ENCODE data around the gene CACNA2D1.
A peak's percentile ranks its signal among the peaks of the same experiment; 100 is the strongest.

Gene CACNA2D1

DNA sequence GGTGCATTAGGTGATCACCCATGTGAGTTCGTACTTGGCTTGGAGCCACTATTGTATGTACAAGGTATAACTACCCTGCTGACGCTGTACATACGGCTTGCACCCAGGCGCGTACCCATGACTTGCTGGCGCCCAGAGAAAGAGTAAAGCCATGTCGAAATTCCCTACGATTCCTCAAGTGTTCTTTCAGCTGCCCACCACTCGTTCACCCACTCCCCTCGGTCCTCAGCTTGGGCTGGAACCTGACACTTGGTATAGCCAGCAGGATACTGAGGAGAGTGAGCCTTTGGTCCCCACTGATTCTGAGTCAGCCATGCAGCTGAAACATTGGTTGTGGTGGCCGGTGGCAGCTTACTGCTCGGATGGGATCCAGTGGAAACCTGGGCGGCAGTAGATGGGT lies 241.5 kb downstream of the CACNA2D1 start:
- no peaks in the 10 kb centered on the region for H3K36me3 ChIP-seq (ENCODE audit: control insufficient read depth, insufficient read depth, low read length)
- H3K4ac ChIP-seq (ENCODE audit: low read depth, low read length): no peak overlapping the region
- no CpG with 5 or more reads among the region's 13 CpGs for WGBS (ENCODE audit: extremely low coverage, insufficient coverage, low lambda C conversion rate)

DNA sequence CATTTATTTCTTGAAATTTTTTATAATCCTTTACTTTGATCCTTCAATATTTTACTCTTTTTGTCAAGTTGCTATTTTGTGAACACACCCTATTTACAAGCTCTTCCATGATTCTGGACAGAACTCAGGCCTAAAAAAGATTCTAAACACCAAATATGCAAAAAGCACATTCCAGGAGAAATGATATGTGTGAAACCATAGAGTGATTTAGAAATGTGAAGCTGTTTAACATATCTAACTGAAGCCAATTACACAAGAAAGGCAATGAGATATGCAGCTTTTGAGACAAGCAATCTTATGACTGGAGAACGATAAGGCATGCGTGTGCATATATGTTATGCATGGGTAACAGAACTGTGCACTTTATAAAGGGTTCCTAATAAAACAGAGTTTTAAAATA lies 243.0 kb downstream of the CACNA2D1 start:
- Histone ChIP-seq H3K4me1 (ENCODE audit: control insufficient read depth, low read depth, low read length) (no peaks in the 10 kb centered on the region), H3K23ac (ENCODE audit: low read length) (no peak overlapping the region), H3K27ac (ENCODE audit: low read depth, low read length) (no peak overlapping the region), H3K18ac (ENCODE audit: low read length) (no peak overlapping the region), H3K79me2 (ENCODE audit: control insufficient read depth, insufficient read depth, low read length) (no peaks in the 10 kb centered on the region), H4K8ac (ENCODE audit: low read depth, low read length) (no peak overlapping the region), H2BK15ac (replicated peaks; ENCODE audit: low read depth) (no peak overlapping the region), H4K5ac (ENCODE audit: low read length) (no peak overlapping the region), H2BK5ac (ENCODE audit: low read length) (no peak overlapping the region), H3K79me1 (ENCODE audit: low read length) (peaks cover 2% of the 10 kb centered on the region), H3K27me3 (ENCODE audit: insufficient read depth, low read length, poor library complexity) (no peaks in the 10 kb centered on the region), H3K4me2 (ENCODE audit: low read length) (no peak overlapping the region), H2AK5ac (ENCODE audit: low read length) (no peak overlapping the region), H3K4ac (ENCODE audit: low read depth, low read length) (no peak overlapping the region), H3K9ac (ENCODE audit: low read length) (no peak overlapping the region), H3K36me3 (ENCODE audit: control insufficient read depth, insufficient read depth, low read length) (no peaks in the 10 kb centered on the region), H2BK120ac (ENCODE audit: low read depth, low read length) (no peak overlapping the region), H3K4me3 (ENCODE audit: low read length) (no peak overlapping the region), H3K56ac (ENCODE audit: low read length) (no peak overlapping the region)
- no CpG with 5 or more reads among the region's 2 CpGs for WGBS (ENCODE audit: extremely low coverage, insufficient coverage, low lambda C conversion rate)
- no peak for DNase-seq

More for the DNA sequence above, 241.5 kb downstream of the CACNA2D1 start:
- H3K18ac ChIP-seq (ENCODE audit: low read length): no peak overlapping the region
- no peak for DNase-seq
- H2AK5ac ChIP-seq (ENCODE audit: low read length): no peak overlapping the region
- no peak overlapping the region for H2BK5ac ChIP-seq (ENCODE audit: low read length)
- no peak overlapping the region for H4K8ac ChIP-seq (ENCODE audit: low read depth, low read length)
- no peak overlapping the region for H3K9ac ChIP-seq (ENCODE audit: low read length)
- peaks cover 2% of the 10 kb centered on the region for H3K79me1 ChIP-seq (ENCODE audit: low read length)
- no peak overlapping the region for H3K4me3 ChIP-seq (ENCODE audit: low read length)
- no peak overlapping the region for H2BK15ac ChIP-seq (replicated peaks; ENCODE audit: low read depth)
- H3K27ac ChIP-seq (ENCODE audit: low read depth, low read length): no peak overlapping the region
- no peak overlapping the region for H3K4me2 ChIP-seq (ENCODE audit: low read length)
- H3K79me2 ChIP-seq (ENCODE audit: control insufficient read depth, insufficient read depth, low read length): no peaks in the 10 kb centered on the region
- no peak overlapping the region for H3K56ac ChIP-seq (ENCODE audit: low read length)
- H3K27me3 ChIP-seq (ENCODE audit: insufficient read depth, low read length, poor library complexity): no peaks in the 10 kb centered on the region
- H4K5ac ChIP-seq (ENCODE audit: low read length): no peak overlapping the region
- H3K4me1 ChIP-seq (ENCODE audit: control insufficient read depth, low read depth, low read length): no peaks in the 10 kb centered on the region
- H2BK120ac ChIP-seq (ENCODE audit: low read depth, low read length): no peak overlapping the region
- H3K23ac ChIP-seq (ENCODE audit: low read length): no peak overlapping the region

DNA sequence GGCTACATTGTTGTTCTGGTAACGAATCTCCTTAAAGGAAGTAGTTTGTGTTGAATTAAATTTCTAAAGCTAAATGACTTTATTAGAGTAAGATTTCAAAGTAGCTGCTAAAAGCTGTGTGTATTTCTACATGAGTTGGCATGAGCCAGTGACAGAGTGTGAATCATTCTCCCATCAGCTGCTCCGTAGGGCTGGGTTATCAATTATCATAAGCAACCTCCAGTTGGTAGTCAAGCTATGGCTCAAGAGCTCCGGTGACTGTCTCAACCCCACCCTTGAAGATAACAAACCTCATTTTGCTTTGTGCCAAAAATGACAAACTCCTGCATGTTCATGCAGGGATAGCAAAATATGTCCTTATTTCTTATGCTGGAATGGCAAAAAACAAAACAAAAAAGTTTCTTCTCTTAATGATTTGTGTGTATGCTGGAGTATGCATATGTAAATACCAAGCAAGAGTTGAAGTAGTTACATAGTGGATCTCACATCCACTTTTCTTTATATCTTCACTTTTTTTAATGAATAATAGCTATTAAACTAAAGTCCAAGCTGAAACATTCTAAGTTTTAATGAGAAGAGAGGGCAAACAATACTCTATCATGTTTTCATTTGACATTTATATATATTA lies 249.4 kb downstream of the CACNA2D1 start:
- H3K9ac ChIP-seq (ENCODE audit: low read length): no peak overlapping the region
- no peak overlapping the region for H3K23ac ChIP-seq (ENCODE audit: low read length)
- H3K4ac ChIP-seq (ENCODE audit: low read depth, low read length): no peak overlapping the region
- H3K4me3 ChIP-seq (ENCODE audit: low read length): no peak overlapping the region
- no peak overlapping the region for H4K5ac ChIP-seq (ENCODE audit: low read length)
- H2BK15ac ChIP-seq (replicated peaks; ENCODE audit: low read depth): no peak overlapping the region
- no peaks in the 10 kb centered on the region for H3K4me1 ChIP-seq (ENCODE audit: control insufficient read depth, low read depth, low read length)
- H3K4me2 ChIP-seq (ENCODE audit: low read length): no peak overlapping the region
- no peak overlapping the region for H2AK5ac ChIP-seq (ENCODE audit: low read length)
- DNase-seq: no peak
- H3K27me3 ChIP-seq (ENCODE audit: insufficient read depth, low read length, poor library complexity): no peaks in the 10 kb centered on the region
- no peak overlapping the region for H4K8ac ChIP-seq (ENCODE audit: low read depth, low read length)
- peak overlapping the region; percentile 54 for H2BK120ac ChIP-seq (ENCODE audit: low read depth, low read length)
- H3K56ac ChIP-seq (ENCODE audit: low read length): no peak overlapping the region
- H3K36me3 ChIP-seq (ENCODE audit: control insufficient read depth, insufficient read depth, low read length): no peaks in the 10 kb centered on the region
- H3K79me2 ChIP-seq (ENCODE audit: control insufficient read depth, insufficient read depth, low read length): no peaks in the 10 kb centered on the region
- no peaks in the 10 kb centered on the region for H3K79me1 ChIP-seq (ENCODE audit: low read length)
- no peak overlapping the region for H3K27ac ChIP-seq (ENCODE audit: low read depth, low read length)
- no peak overlapping the region for H3K18ac ChIP-seq (ENCODE audit: low read length)
- WGBS (ENCODE audit: extremely low coverage, insufficient coverage, low lambda C conversion rate): no CpG with 5 or more reads among the region's 3 CpGs
- H2BK5ac ChIP-seq (ENCODE audit: low read length): no peak overlapping the region

DNA sequence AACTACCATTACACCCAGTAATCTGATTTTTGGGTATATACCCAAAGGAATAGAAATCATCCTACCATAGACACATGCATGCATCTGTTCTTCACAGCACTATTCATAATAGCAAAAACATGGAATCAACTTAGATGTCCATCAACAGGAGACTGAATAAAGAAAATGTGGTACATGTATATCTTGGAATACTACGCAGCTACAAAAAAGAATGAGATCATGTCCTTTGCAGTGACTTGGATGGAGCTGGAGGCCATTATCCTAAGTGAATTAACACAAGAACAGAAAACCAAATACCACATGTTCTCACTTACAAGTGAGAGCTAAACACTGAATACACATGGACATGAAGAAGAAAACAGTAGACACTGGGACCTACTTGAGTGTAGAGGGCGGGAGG lies 254.9 kb downstream of the CACNA2D1 start:
- no peak overlapping the region for H4K8ac ChIP-seq (ENCODE audit: low read depth, low read length)
- no peak overlapping the region for H2BK120ac ChIP-seq (ENCODE audit: low read depth, low read length)
- no peak overlapping the region for H2AK5ac ChIP-seq (ENCODE audit: low read length)
- H3K23ac ChIP-seq (ENCODE audit: low read length): no peak overlapping the region
- no peak overlapping the region for H4K5ac ChIP-seq (ENCODE audit: low read length)
- no peak overlapping the region for H3K4ac ChIP-seq (ENCODE audit: low read depth, low read length)
- no peak for DNase-seq
- no peak overlapping the region for H3K27ac ChIP-seq (ENCODE audit: low read depth, low read length)
- H3K4me1 ChIP-seq (ENCODE audit: control insufficient read depth, low read depth, low read length): no peaks in the 10 kb centered on the region
- WGBS (ENCODE audit: extremely low coverage, insufficient coverage, low lambda C conversion rate): no CpG with 5 or more reads among the region's 2 CpGs
- no peak overlapping the region for H3K4me3 ChIP-seq (ENCODE audit: low read length)
- no peak overlapping the region for H3K9ac ChIP-seq (ENCODE audit: low read length)
- no peak overlapping the region for H2BK15ac ChIP-seq (replicated peaks; ENCODE audit: low read depth)
- H3K4me2 ChIP-seq (ENCODE audit: low read length): no peak overlapping the region
- H3K56ac ChIP-seq (ENCODE audit: low read length): no peak overlapping the region
- no peak overlapping the region for H2BK5ac ChIP-seq (ENCODE audit: low read length)
- no peaks in the 10 kb centered on the region for H3K79me1 ChIP-seq (ENCODE audit: low read length)
- H3K79me2 ChIP-seq (ENCODE audit: control insufficient read depth, insufficient read depth, low read length): no peaks in the 10 kb centered on the region
- H3K36me3 ChIP-seq (ENCODE audit: control insufficient read depth, insufficient read depth, low read length): no peaks in the 10 kb centered on the region
- no peak overlapping the region for H3K18ac ChIP-seq (ENCODE audit: low read length)
- no peaks in the 10 kb centered on the region for H3K27me3 ChIP-seq (ENCODE audit: insufficient read depth, low read length, poor library complexity)

DNA sequence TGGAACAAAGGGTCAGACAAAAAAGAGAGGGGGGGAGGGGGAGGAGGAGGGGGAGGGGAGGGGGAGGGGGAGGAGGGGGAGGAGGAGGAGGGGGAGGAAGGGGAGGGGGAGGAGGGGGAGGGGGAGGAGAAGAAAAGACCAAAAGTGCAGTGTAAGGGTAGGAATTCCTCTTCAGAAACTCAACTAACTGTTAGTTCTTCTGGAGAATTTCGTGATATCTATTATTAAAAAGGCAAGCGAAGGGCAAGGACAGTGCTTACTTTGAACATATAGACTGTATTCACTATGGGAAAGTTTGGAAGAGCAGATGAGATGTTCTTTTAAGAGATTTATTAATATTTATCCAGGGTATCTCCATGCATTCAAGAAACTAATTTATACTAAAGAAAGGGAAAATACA lies 258.1 kb downstream of the CACNA2D1 start:
- Histone ChIP-seq H3K23ac (ENCODE audit: low read length) (no peak overlapping the region), H4K8ac (ENCODE audit: low read depth, low read length) (no peak overlapping the region), H2BK15ac (replicated peaks; ENCODE audit: low read depth) (no peak overlapping the region), H3K79me1 (ENCODE audit: low read length) (no peaks in the 10 kb centered on the region), H2BK120ac (ENCODE audit: low read depth, low read length) (no peak overlapping the region), H3K9ac (ENCODE audit: low read length) (no peak overlapping the region), H4K5ac (ENCODE audit: low read length) (no peak overlapping the region), H3K56ac (ENCODE audit: low read length) (no peak overlapping the region), H3K4ac (ENCODE audit: low read depth, low read length) (no peak overlapping the region), H2BK5ac (ENCODE audit: low read length) (no peak overlapping the region), H3K27ac (ENCODE audit: low read depth, low read length) (no peak overlapping the region), H3K4me3 (ENCODE audit: low read length) (no peak overlapping the region), H3K4me1 (ENCODE audit: control insufficient read depth, low read depth, low read length) (no peaks in the 10 kb centered on the region), H3K36me3 (ENCODE audit: control insufficient read depth, insufficient read depth, low read length) (no peaks in the 10 kb centered on the region), H3K4me2 (ENCODE audit: low read length) (no peak overlapping the region), H3K79me2 (ENCODE audit: control insufficient read depth, insufficient read depth, low read length) (no peaks in the 10 kb centered on the region), H3K18ac (ENCODE audit: low read length) (no peak overlapping the region), H3K27me3 (ENCODE audit: insufficient read depth, low read length, poor library complexity) (no peaks in the 10 kb centered on the region), H2AK5ac (ENCODE audit: low read length) (no peak overlapping the region)
- no peak for DNase-seq
- WGBS (ENCODE audit: extremely low coverage, insufficient coverage, low lambda C conversion rate): no CpG with 5 or more reads among the region's 2 CpGs

DNA sequence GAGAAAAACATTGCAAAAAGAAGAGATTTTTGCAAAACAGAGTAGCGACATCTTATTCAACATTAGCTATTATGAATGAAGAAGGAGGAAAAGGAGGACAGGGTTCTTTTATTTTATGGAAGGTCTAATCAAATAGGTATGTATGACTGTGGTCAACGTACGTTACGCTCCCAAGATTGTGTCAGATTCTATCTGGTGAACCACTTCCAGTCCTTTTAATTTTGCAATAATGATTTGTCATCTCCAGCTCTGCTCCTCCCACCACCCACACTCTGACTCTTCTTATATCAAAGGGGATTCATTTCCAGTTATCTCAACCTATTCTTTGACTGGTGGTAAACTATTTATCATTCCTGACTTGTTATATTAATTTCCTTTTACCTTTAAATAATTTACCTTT lies 259.9 kb downstream of the CACNA2D1 start:
- H2BK120ac ChIP-seq (ENCODE audit: low read depth, low read length): no peak overlapping the region
- H2BK15ac ChIP-seq (replicated peaks; ENCODE audit: low read depth): no peak overlapping the region
- no peak overlapping the region for H2AK5ac ChIP-seq (ENCODE audit: low read length)
- no peak overlapping the region for H3K18ac ChIP-seq (ENCODE audit: low read length)
- no peak overlapping the region for H2BK5ac ChIP-seq (ENCODE audit: low read length)
- H3K36me3 ChIP-seq (ENCODE audit: control insufficient read depth, insufficient read depth, low read length): no peaks in the 10 kb centered on the region
- H3K9ac ChIP-seq (ENCODE audit: low read length): no peak overlapping the region
- no peak overlapping the region for H3K4me3 ChIP-seq (ENCODE audit: low read length)
- H3K27me3 ChIP-seq (ENCODE audit: insufficient read depth, low read length, poor library complexity): no peaks in the 10 kb centered on the region
- no peak overlapping the region for H3K23ac ChIP-seq (ENCODE audit: low read length)
- no CpG with 5 or more reads among the region's 4 CpGs for WGBS (ENCODE audit: extremely low coverage, insufficient coverage, low lambda C conversion rate)
- no peaks in the 10 kb centered on the region for H3K4me1 ChIP-seq (ENCODE audit: control insufficient read depth, low read depth, low read length)
- no peak for DNase-seq
- H4K5ac ChIP-seq (ENCODE audit: low read length): no peak overlapping the region
- H3K27ac ChIP-seq (ENCODE audit: low read depth, low read length): no peak overlapping the region
- no peak overlapping the region for H3K56ac ChIP-seq (ENCODE audit: low read length)
- no peak overlapping the region for H3K4me2 ChIP-seq (ENCODE audit: low read length)
- H3K4ac ChIP-seq (ENCODE audit: low read depth, low read length): no peak overlapping the region
- H3K79me1 ChIP-seq (ENCODE audit: low read length): no peaks in the 10 kb centered on the region
- no peaks in the 10 kb centered on the region for H3K79me2 ChIP-seq (ENCODE audit: control insufficient read depth, insufficient read depth, low read length)
- H4K8ac ChIP-seq (ENCODE audit: low read depth, low read length): no peak overlapping the region
